Renal pelvis (tissue), 4 donors: ENCODE data around the gene TFIP11. TPM values are rescaled to one million over a fixed set of nuclear protein-coding genes. Genes with fewer than 3 reads are reported as not detected.

Experiments
- DNase-seq: peaks from one replicate; pipeline ENCODE4 v3.0.0-alpha.2; 2013
- polyA plus RNA-seq, 3 donors: library from polyadenylated mRNA; unstranded; fragments of 120-200 nt; gene quantifications; one replicate each; pipeline ENCODE4 v1.2.1, GENCODE V29; 2013; ENCODE audit not compliant: insufficient read length in 3 of 3

The TFIP11 gene
- polyA plus RNA-seq, 3 donors = 42.9 to 48.5 (median 46.4) TPM

DNA sequence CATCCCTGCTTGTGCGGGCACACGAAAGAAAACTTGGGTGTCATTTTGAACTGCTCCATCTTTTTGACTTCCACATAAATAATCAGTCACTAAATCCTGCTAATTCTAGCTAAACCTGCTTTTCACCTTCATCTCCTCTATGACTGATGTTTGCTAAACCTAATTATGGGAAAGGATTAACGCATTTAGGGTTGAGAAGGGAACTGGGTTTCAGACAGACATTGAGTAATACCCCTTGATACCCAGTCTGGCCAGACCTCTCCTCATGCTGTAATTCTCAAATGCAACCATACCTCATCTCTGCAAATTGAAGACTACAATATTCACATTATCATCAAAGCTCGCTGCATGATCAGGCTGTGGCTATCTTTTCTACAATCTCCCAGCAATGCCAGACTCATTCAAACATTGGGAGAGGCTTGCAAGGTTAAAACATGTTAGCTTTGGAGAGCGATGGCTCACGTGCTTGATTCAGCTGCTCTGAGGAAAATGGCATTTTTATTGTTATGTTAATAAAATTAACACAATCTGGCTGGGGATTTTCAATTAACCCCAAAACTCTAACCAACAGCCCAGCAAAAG lies 31.1 kb downstream of the TFIP11 start:
- no peak for DNase-seq

- no peak for DNase-seq
Observed at GRCh38 chr22:26480611-26480932, 31.7 kb downstream of the TFIP11 start.

DNA sequence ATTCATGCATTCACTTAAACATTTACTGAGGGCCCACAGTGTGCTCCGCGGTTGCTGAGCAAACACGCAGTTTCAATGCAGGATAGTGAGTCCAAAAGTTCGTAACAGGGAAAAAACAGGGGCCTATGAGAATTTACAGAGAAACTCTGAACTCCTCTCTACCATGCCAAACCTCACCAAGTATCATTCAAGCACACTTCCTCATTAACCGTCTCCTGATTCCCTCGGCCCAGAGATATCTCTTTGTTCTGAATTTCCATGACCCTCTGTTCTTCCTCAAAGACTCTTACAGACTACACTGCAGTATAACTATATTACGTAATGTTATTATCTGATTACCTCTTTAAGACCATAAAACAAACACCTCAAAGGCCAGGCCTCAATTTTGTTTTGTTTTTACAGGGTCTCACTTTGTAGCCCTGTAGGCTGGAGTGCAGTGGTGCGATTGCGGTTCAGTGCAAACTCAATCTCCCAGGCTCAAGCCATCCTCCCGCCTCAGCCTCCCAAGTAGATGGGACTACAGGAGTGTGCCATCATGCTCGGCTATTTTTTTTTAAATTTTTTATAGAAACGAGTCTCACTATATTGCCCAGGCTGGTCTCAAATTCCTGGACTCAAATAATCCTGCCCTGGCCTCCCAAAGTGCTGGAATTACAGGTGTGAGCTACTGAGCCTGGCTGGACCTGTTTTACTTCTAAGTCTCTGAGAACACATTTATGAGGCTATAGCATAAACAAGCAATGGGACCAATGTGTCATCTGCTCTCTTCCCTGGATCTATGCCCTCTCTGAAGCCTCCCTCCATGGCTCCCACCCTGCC lies 32.3 kb downstream of the TFIP11 start:
- DNase-seq = no peak

GRCh38 chr22:26479043-26479791 lies 33.1 kb downstream of the TFIP11 start:
- DNase-seq = no peak

- no peak for DNase-seq
Observed at GRCh38 chr22:26477341-26477731, 34.9 kb downstream of the TFIP11 start.

DNA sequence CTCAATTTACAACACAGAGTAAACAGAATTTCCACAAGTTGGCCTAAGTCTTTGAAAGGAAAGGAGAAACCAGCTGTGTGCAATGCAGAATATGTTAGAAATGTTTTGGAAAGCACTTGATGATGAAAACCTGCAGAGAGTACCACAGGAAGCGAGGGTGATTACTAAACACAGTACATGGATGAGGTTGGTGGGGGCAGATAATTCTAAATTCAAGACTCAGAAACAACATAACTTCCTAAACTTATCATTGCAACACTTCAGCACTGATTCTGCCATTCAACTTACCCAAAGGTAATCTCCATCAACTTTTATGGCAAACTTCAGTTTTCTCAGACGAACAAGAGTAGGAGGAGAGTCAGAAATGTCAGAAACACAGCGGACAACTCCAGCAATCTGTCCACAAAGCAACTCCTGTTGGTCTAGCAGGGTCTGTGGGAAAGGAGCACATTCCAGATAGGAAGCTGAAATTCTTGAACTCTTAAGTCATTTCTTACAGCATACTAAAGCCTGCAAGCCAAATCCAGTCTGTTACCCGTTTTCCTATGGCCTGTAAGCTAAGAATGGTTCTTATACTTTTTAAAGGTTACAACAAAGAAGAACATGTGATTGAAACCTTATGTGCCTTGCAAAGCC lies 35.5 kb downstream of the TFIP11 start:
- DNase-seq = no peak

DNA sequence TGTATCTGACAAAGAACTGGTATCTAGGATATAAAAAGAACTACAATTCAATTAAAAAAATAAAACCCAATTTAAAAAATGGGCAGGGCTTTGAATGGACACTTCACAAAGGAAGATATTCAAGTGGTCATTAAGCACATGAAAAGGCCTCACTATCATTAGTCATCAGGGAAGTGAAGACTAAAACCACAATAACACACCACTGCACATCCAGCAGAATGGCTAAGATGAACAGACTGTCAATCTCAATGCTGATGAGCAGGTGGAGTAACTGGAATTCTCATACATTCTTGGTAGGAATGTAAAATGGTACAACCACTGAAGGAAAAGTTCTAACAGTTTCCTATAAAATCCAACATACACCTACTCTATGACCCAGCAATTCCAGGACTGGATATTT lies 37.6 kb downstream of the TFIP11 start:
- no peak for DNase-seq

DNA sequence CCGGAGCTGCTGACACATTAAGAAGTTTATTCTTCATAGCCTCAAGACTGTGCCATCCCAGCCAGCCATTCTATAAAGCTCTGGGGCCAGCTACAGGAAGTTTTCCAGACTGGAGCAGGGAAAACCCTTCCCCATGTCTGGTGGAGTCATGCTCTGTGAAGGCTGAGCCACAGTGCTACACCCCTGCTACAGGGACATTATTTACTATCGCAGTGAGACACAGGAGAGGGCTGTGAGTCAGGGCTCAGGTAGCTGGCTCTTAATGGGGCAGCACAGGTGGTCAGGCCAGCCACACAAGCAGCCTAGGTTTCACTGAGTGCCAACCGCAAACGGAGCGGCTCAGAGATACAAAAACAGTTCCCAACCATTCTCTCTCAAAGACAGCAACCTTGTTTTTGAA lies 40.8 kb downstream of the TFIP11 start:
- no peak for DNase-seq

DNA sequence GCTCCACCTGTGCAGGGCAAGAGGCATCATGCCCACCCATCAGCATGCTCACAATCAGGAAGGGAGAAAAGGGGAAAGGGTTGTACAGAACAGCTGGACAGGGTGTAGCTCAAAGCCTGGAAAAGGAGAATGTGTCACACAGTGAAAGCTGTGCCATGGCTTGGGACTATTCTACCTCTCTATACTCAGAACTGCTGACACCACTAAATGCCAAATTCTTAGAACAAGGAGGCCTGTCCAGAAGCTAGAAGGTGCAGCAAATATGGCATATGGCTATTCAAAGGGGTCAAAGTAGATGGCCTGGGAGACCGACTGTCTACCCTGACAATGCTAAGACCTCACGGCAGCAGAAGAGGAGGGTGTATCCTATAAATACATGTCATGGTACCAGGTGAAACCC lies 41.5 kb downstream of the TFIP11 start:
- DNase-seq = no peak

DNA sequence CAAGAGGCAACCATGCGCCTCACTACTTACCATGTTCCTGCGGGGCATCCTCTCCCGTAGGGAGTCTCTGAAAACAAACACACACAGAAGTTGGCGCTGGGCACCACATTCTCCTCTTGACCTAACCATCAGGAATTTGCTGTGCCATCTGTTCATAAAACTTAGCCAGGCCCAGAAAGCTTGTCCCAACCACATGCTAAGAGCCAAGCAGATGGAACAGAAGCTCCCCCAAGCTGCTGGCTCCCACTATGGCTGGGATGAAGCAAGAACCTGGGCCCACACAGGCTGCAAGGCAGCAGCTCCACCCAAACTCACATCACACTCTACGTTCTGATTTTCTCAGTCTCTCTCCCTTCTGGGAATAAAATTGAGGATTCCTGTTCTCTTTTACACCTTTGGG lies 46.1 kb downstream of the TFIP11 start:
- DNase-seq = no peak

- no peak for DNase-seq
Observed at GRCh38 chr22:26464312-26464711, 48.0 kb downstream of the TFIP11 start.

DNA sequence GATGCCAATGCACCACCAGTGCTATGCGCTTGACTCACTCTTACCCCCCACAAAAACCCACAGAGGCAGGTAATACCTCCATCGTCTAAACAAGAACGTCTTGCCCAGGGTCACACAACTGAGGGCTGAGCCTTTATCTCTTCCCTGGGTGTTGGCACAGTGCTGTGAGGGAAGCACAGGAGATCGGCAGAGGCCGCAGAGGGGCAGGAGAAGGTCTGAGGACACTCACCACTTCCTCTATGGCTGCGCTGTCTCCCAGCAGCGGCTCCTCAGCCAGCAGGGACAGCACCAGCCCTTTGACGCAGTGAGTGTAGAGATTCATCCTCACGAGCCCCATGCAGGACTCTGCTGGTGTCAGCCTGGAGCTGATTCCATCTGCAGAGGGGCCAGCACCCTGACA lies 48.6 kb downstream of the TFIP11 start:
- no peak for DNase-seq

DNA sequence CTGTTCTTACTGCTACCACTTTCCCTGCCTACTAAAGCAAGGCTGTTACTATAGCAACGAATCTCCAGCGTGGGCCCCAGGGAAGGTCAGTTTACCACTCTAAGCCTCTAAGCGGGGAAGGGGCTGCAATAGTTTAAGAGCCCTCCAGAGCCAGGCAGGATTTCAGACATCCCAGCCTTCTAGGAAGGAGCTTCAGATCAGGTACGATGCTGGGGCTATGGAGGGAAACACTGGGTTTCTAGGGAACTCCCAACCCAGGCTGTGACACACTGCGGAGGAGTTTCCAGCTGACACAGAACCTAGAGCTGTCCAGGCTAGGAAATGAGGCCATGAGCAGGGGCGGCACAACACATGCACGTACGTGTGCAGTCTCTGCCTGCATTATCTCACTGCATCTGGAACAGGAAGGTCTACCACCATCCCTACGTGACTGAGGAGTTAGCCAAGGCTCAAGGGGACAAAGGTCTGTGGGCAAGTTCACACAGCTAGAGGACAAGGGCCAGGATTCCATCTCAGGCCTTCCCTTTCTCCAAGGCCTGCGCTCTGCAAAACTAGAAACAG lies 49.1 kb downstream of the TFIP11 start:
- peak; percentile 64 for DNase-seq

GRCh38 chr22:26462641-26463040 lies 49.6 kb downstream of the TFIP11 start:
- DNase-seq = no peak

GRCh38 chr22:26462051-26462450 lies 50.2 kb downstream of the TFIP11 start:
- no peak for DNase-seq

- no peak for DNase-seq
Observed at GRCh38 chr22:26461188-26461810, 51.0 kb downstream of the TFIP11 start.

- no peak for DNase-seq
Observed at GRCh38 chr22:26460202-26460601, 52.1 kb downstream of the TFIP11 start.

DNA sequence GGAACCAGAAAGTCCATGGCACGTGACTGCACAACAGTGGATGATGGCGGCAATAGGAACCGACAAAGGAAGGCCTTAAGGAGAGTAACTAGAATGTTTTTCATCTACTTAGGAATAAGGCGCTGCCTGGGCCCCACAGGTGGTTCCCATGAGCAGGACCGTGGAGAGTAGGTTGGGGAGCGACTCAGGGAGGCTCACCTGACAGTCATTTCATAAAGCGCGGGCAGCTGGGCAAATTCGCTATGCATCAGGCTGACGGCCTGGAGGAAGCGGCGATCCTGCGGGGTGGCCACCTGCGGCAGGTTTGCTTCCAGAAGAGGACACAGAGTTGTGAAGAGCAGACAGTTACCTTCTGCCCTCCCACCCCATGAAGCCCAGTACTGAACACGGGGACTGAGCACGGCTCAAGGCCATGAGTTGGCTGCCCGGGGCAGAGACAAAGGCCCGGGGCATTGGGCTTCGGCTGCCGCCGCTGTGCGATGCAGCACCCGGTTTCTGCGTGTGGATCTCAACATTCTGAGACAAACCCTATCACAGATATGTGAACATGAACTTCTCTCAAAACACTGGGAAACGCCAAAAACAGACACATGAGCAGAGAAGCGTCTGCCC lies 54.5 kb downstream of the TFIP11 start:
- no peak for DNase-seq

DNA sequence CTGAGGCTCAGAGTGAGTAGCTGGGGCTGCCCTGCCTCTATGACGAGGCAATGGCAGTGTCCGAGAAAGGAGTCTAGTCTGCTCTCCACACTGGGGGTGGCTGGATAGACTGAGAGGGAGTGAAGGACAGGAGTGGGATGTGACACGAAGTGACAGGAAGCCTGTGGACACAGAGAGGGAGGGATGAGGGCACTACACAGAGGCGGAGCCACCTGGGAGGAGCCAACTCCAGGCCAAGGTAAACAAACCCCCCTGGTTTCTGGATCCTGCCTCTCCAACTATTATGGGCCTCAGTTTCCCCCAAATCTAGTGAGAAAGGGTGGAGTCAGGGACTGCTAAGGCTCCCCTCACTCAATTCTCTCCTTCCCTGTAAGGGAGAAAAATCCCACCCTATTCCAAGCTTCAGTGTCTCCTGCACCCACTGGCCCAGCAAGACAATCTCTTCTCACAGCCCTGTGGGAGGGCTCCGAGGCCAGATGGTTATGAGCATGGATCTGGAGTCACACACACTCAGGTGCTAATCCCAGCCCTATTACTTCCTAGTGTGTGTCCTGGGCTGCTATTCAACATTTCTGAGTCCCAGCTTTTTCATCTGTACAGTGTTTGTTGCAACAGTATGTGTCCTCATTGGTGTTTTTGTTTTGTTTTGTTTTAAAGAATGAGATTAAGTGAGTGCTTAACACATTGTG lies 58.3 kb downstream of the TFIP11 start:
- DNase-seq = no peak

- no peak for DNase-seq
Observed at GRCh38 chr22:26453216-26453615, 59.1 kb downstream of the TFIP11 start.
